ENCODE data around the gene SLC9A1. TPM values are rescaled to one million over a fixed set of nuclear protein-coding genes. Genes with fewer than 3 reads are reported as not detected.

Gene SLC9A1
- 22.3 TPM for polyA plus RNA-seq (2013, experiment 1 of 2)
- 22.0 TPM for polyA plus RNA-seq (2013, experiment 2 of 2)

DNA sequence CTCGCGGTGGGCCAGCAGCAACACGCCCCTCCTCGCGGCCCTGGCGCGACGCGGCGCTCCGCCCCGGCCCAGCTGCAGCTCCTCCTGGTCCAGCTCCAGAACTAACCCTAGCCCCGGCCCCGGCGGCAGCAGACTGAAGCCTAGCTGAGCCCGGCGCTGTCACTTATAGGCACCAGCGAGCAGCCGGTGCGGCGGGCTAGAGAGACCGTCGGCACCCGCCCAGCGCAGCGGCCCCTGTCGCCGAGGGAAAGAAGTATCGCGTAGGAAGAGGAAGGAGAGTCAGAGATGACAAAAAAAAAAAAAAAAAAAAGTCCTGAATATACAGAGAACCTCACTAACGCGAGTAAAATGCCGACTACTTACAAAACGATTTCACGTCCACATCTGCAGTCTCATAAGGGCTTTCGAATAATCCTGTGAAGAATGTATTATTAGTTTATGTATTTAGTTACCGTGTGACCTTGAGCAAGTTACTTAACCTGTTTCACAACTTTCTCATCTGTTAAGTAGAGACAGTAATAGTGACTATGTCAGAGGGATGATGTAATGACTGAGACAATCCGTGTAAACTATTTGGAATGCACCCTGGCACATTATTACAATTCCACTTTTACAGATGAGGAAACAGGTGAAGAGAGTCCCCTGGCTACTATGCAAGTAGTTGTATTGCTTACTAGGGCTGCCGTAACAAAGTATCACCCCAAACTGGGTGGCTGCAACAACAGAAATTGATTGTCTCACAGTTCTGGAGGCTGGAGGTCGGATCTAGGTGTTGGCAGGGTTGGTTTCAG lies at the start of gene SLC9A1:
TSS of gene SLC9A1 (minus strand) at position 135 of the 791 bp plus-strand sequence. CDS start 791 bp downstream, outside the sequence.
- Histone ChIP-seq H3K27me3 (ENCODE audit: insufficient read depth, low read length, poor library complexity) (no peaks in the 10 kb centered on the region), H3K56ac (ENCODE audit: low read length) (peak within 1 kb of the TSS; percentile 98), H2AK5ac (ENCODE audit: low read length) (no peak within 1 kb of the TSS), H3K4me2 (ENCODE audit: low read length) (peak within 1 kb of the TSS; percentile 97), H2BK15ac (replicated peaks; ENCODE audit: low read depth) (no peak within 1 kb of the TSS), H3K9ac (ENCODE audit: low read length) (peak within 1 kb of the TSS; percentile 96), H3K4me3 (ENCODE audit: low read length) (peak within 1 kb of the TSS; percentile 73), H3K23ac (ENCODE audit: low read length) (peak within 1 kb of the TSS; percentile 51), H3K4ac (ENCODE audit: low read depth, low read length) (peak within 1 kb of the TSS; percentile 61), H3K27ac (ENCODE audit: low read depth, low read length) (peak within 1 kb of the TSS; percentile 51), H3K36me3 (ENCODE audit: control insufficient read depth, insufficient read depth, low read length) (no peaks in the 10 kb centered on the region), H3K4me1 (ENCODE audit: control insufficient read depth, low read depth, low read length) (peaks cover 18% of the 10 kb centered on the region), H4K8ac (ENCODE audit: low read depth, low read length) (peak within 1 kb of the TSS; percentile 87), H3K79me2 (ENCODE audit: control insufficient read depth, insufficient read depth, low read length) (peaks cover 23% of the 10 kb centered on the region), H2BK5ac (ENCODE audit: low read length) (peak within 1 kb of the TSS; percentile 70), H2BK120ac (ENCODE audit: low read depth, low read length) (no peak within 1 kb of the TSS), H4K5ac (ENCODE audit: low read length) (peak within 1 kb of the TSS; percentile 91), H3K79me1 (ENCODE audit: low read length) (peaks cover 25% of the 10 kb centered on the region), H3K18ac (ENCODE audit: low read length) (peak within 1 kb of the TSS; percentile 71)
- DNase-seq, result peak; percentile 95
- no CpG with 5 or more reads among the region's 40 CpGs for WGBS (ENCODE audit: extremely low coverage, insufficient coverage, low lambda C conversion rate)

- Histone ChIP-seq H3K23ac (ENCODE audit: low read length) (no peak overlapping the region), H3K4me2 (ENCODE audit: low read length) (no peak overlapping the region), H3K18ac (ENCODE audit: low read length) (no peak overlapping the region), H3K56ac (ENCODE audit: low read length) (no peak overlapping the region), H3K4me1 (ENCODE audit: control insufficient read depth, low read depth, low read length) (no peaks in the 10 kb centered on the region), H3K27ac (ENCODE audit: low read depth, low read length) (no peak overlapping the region), H3K4ac (ENCODE audit: low read depth, low read length) (no peak overlapping the region), H4K5ac (ENCODE audit: low read length) (no peak overlapping the region), H3K36me3 (ENCODE audit: control insufficient read depth, insufficient read depth, low read length) (no peaks in the 10 kb centered on the region), H4K8ac (ENCODE audit: low read depth, low read length) (no peak overlapping the region), H3K79me2 (ENCODE audit: control insufficient read depth, insufficient read depth, low read length) (no peaks in the 10 kb centered on the region), H2BK5ac (ENCODE audit: low read length) (no peak overlapping the region), H3K27me3 (ENCODE audit: insufficient read depth, low read length, poor library complexity) (no peaks in the 10 kb centered on the region), H3K4me3 (ENCODE audit: low read length) (no peak overlapping the region), H2AK5ac (ENCODE audit: low read length) (no peak overlapping the region), H2BK120ac (ENCODE audit: low read depth, low read length) (no peak overlapping the region), H3K79me1 (ENCODE audit: low read length) (no peaks in the 10 kb centered on the region), H3K9ac (ENCODE audit: low read length) (no peak overlapping the region), H2BK15ac (replicated peaks; ENCODE audit: low read depth) (no peak overlapping the region)
- no peak for DNase-seq
- no CpG with 5 or more reads among the region's 1 CpG for WGBS (ENCODE audit: extremely low coverage, insufficient coverage, low lambda C conversion rate)
Observed at GRCh38 chr1:27203946-27204345, 49.0 kb upstream of the SLC9A1 start.

DNA sequence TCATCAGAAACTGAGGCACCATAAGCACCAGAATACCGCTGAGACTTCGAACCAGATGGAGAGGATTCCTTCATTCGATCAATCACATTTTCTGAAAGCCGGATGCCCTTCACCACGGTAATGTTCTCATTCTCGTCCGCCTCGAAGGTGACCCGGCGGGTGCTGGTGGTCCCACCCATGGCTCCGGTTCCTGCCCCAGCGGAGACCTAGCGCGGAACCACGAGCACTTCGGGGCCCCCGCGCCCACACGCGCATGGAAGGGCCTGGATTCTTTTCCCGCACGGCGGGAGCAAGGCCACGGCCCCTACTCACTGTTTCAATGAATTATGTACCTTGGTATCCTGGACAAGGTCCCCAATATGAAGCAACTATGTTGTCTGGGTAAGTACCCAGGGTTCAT lies 46.4 kb upstream of the SLC9A1 start:
- Histone ChIP-seq H3K4ac (ENCODE audit: low read depth, low read length) (no peak overlapping the region), H3K79me2 (ENCODE audit: control insufficient read depth, insufficient read depth, low read length) (no peaks in the 10 kb centered on the region), H2BK120ac (ENCODE audit: low read depth, low read length) (no peak overlapping the region), H3K56ac (ENCODE audit: low read length) (no peak overlapping the region), H4K5ac (ENCODE audit: low read length) (no peak overlapping the region), H2BK5ac (ENCODE audit: low read length) (no peak overlapping the region), H2BK15ac (replicated peaks; ENCODE audit: low read depth) (no peak overlapping the region), H3K4me2 (ENCODE audit: low read length) (no peak overlapping the region), H3K4me1 (ENCODE audit: control insufficient read depth, low read depth, low read length) (no peaks in the 10 kb centered on the region), H3K36me3 (ENCODE audit: control insufficient read depth, insufficient read depth, low read length) (no peaks in the 10 kb centered on the region), H3K9ac (ENCODE audit: low read length) (no peak overlapping the region), H2AK5ac (ENCODE audit: low read length) (no peak overlapping the region), H4K8ac (ENCODE audit: low read depth, low read length) (no peak overlapping the region), H3K18ac (ENCODE audit: low read length) (no peak overlapping the region), H3K27ac (ENCODE audit: low read depth, low read length) (no peak overlapping the region), H3K4me3 (ENCODE audit: low read length) (no peak overlapping the region), H3K79me1 (ENCODE audit: low read length) (no peaks in the 10 kb centered on the region), H3K27me3 (ENCODE audit: insufficient read depth, low read length, poor library complexity) (no peaks in the 10 kb centered on the region), H3K23ac (ENCODE audit: low read length) (no peak overlapping the region)
- no CpG with 5 or more reads among the region's 24 CpGs for WGBS (ENCODE audit: extremely low coverage, insufficient coverage, low lambda C conversion rate)
- no peak for DNase-seq

DNA sequence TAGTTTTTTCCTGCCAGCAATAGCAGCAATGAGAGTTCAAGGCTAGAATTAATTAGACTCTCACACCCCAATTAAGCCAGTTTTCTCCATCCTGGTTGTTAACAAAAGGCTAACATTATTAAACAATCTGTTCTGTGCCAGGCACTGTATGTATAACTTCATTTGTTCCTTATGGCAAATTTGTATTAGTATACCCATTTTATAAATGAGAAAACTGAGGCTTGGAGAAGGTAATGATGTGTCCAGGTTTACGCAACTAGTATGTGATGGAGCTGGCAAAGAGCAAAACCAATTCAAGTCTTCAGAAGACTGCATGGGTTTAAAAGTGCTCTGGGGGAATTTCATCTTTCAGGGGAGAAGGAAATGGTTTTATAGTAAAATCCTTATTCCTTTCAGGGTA lies 38.3 kb upstream of the SLC9A1 start:
- Histone ChIP-seq H3K27ac (ENCODE audit: low read depth, low read length) (no peak overlapping the region), H3K79me2 (ENCODE audit: control insufficient read depth, insufficient read depth, low read length) (no peaks in the 10 kb centered on the region), H3K18ac (ENCODE audit: low read length) (no peak overlapping the region), H3K36me3 (ENCODE audit: control insufficient read depth, insufficient read depth, low read length) (no peaks in the 10 kb centered on the region), H3K79me1 (ENCODE audit: low read length) (no peaks in the 10 kb centered on the region), H3K4ac (ENCODE audit: low read depth, low read length) (no peak overlapping the region), H3K4me1 (ENCODE audit: control insufficient read depth, low read depth, low read length) (no peaks in the 10 kb centered on the region), H3K56ac (ENCODE audit: low read length) (no peak overlapping the region), H3K4me2 (ENCODE audit: low read length) (no peak overlapping the region), H4K8ac (ENCODE audit: low read depth, low read length) (no peak overlapping the region), H3K4me3 (ENCODE audit: low read length) (no peak overlapping the region), H2BK120ac (ENCODE audit: low read depth, low read length) (no peak overlapping the region), H3K27me3 (ENCODE audit: insufficient read depth, low read length, poor library complexity) (no peaks in the 10 kb centered on the region), H3K23ac (ENCODE audit: low read length) (no peak overlapping the region), H4K5ac (ENCODE audit: low read length) (no peak overlapping the region), H2BK5ac (ENCODE audit: low read length) (no peak overlapping the region), H3K9ac (ENCODE audit: low read length) (no peak overlapping the region), H2AK5ac (ENCODE audit: low read length) (no peak overlapping the region), H2BK15ac (replicated peaks; ENCODE audit: low read depth) (no peak overlapping the region)
- WGBS (ENCODE audit: extremely low coverage, insufficient coverage, low lambda C conversion rate), result no CpG with 5 or more reads among the region's 1 CpG
- DNase-seq, result no peak

DNA sequence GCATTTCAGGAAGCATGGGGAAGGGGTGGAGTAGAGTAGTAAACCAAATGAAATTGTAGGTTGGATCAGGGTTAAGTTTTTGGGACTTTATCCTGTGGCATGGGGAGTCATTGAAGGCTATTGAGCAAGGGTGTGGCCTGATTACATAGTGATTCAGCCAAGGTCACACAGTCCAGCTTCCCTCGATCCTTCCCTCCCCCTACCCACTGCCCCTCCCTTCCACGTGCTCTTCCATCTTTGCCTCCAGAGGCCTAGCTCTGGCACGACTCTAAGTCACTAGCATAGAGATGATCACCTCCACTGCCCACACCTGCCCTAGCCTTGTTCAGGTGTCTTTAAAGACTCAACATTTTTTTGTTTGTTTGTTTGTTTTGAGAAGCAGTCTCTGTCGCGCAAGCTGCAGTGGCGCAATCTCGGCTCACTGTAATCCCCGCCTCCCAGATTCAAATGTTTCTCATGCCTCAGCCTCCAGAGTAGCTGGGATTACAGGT lies 37.2 kb upstream of the SLC9A1 start:
- Histone ChIP-seq H3K27me3 (ENCODE audit: insufficient read depth, low read length, poor library complexity) (no peaks in the 10 kb centered on the region), H4K5ac (ENCODE audit: low read length) (no peak overlapping the region), H2BK15ac (replicated peaks; ENCODE audit: low read depth) (no peak overlapping the region), H2BK5ac (ENCODE audit: low read length) (no peak overlapping the region), H3K9ac (ENCODE audit: low read length) (no peak overlapping the region), H3K79me1 (ENCODE audit: low read length) (no peaks in the 10 kb centered on the region), H3K18ac (ENCODE audit: low read length) (no peak overlapping the region), H2AK5ac (ENCODE audit: low read length) (no peak overlapping the region), H2BK120ac (ENCODE audit: low read depth, low read length) (no peak overlapping the region), H3K4me1 (ENCODE audit: control insufficient read depth, low read depth, low read length) (no peaks in the 10 kb centered on the region), H3K27ac (ENCODE audit: low read depth, low read length) (no peak overlapping the region), H3K56ac (ENCODE audit: low read length) (no peak overlapping the region), H3K4me2 (ENCODE audit: low read length) (no peak overlapping the region), H3K79me2 (ENCODE audit: control insufficient read depth, insufficient read depth, low read length) (no peaks in the 10 kb centered on the region), H3K36me3 (ENCODE audit: control insufficient read depth, insufficient read depth, low read length) (no peaks in the 10 kb centered on the region), H3K4ac (ENCODE audit: low read depth, low read length) (no peak overlapping the region), H3K4me3 (ENCODE audit: low read length) (no peak overlapping the region), H3K23ac (ENCODE audit: low read length) (no peak overlapping the region), H4K8ac (ENCODE audit: low read depth, low read length) (no peak overlapping the region)
- DNase-seq, result no peak
- WGBS (ENCODE audit: extremely low coverage, insufficient coverage, low lambda C conversion rate), result no CpG with 5 or more reads among the region's 8 CpGs
